Glomerular endothelial cell (primary cell): Measurements from ENCODE around the gene IPO7. TPM values are rescaled to one million over a fixed set of nuclear protein-coding genes. Genes with fewer than 3 reads are reported as not detected.

Source experiments
- DNase-seq: peaks from one replicate; pipeline ENCODE4 v3.0.0-alpha.2; 2011; ENCODE audit warnings: low read depth, low spot score; ENCODE audit errors: extremely low read depth
- total RNA-seq: library from RNA; depleted of rRNA; stranded (reverse); fragments of >200 nt; gene quantifications from 2 replicates; pipeline ENCODE4 v1.2.3, GENCODE V29; 2015

The IPO7 gene
- total RNA-seq, 1 donor from 2014 or later, result 97.7 TPM

- no peak for DNase-seq
These were observed 104.8 kb downstream of the IPO7 start for GRCh38 chr11:9489080-9489765.

GRCh38 chr11:9490376-9490775, 105.9 kb downstream of the IPO7 start:
- DNase-seq, result no peak

GRCh38 chr11:9493492-9493891, 109.0 kb downstream of the IPO7 start:
- DNase-seq, result no peak

- no peak for DNase-seq
These were observed 109.9 kb downstream of the IPO7 start for GRCh38 chr11:9494316-9494715.

GRCh38 chr11:9495803-9496514, 111.5 kb downstream of the IPO7 start:
- no peak for DNase-seq

Other genes with a start within 250 kb of the IPO7 start
- gene DENND5A, start 119.3 kb upstream of the IPO7 start, total RNA-seq, result 115 and 121 TPM in 2 replicates
- 28.1 and 31.7 TPM in 2 replicates for gene TMEM41B, start 70.1 kb upstream of the IPO7 start, total RNA-seq
- 18.3 and 24.5 TPM in 2 replicates for gene ZNF143, start 76.4 kb downstream of the IPO7 start, total RNA-seq
- gene WEE1, start 189.0 kb downstream of the IPO7 start, total RNA-seq, result 17.3 and 32.3 TPM in 2 replicates